Activated T-helper 17 cell treated with anti-CD3 and anti-CD28 coated beads, Interleukin-2, amount 50 U/mL, for 72 hours (primary cell): ENCODE results near the gene PEPD. TPM values are rescaled to one million over a fixed set of nuclear protein-coding genes. Genes with fewer than 3 reads are reported as not detected.

Source experiments
- ATAC-seq: fragments of 150-1000 bp; cut with Tn5 transposase; replicated peaks from 2 replicates; pipeline ENCODE4 v1.10.0; 2021; ENCODE audit warnings: mild to moderate bottlenecking, moderate library complexity
- H3K27ac Mint-ChIP-seq: one replicate; pipeline ENCODE4 v1.8.0; 2022; ENCODE audit warnings: mixed read lengths
- H3K27me3 Mint-ChIP-seq: one replicate; pipeline ENCODE4 v1.8.0; 2022; ENCODE audit warnings: mixed read lengths
- H3K36me3 Mint-ChIP-seq: one replicate; pipeline ENCODE4 v1.8.0; 2022; ENCODE audit warnings: low read depth, mild to moderate bottlenecking, mixed read lengths
- H3K4me1 Mint-ChIP-seq: one replicate; pipeline ENCODE4 v1.8.0; 2022; ENCODE audit warnings: mixed read lengths
- H3K4me3 Mint-ChIP-seq: one replicate; pipeline ENCODE4 v1.8.0; 2022; ENCODE audit warnings: mild to moderate bottlenecking, mixed read lengths
- H3K9me3 Mint-ChIP-seq: one replicate; pipeline ENCODE4 v1.8.0; 2022; ENCODE audit warnings: mixed read lengths
- total RNA-seq, 2 donors: library from RNA; stranded (reverse); gene quantifications; one replicate each; pipeline ENCODE4 v1.2.3, GENCODE V29; 2022

PEPD gene
- total RNA-seq, 2 donors from 2014 or later, result 16.4 to 33.1 TPM

DNA sequence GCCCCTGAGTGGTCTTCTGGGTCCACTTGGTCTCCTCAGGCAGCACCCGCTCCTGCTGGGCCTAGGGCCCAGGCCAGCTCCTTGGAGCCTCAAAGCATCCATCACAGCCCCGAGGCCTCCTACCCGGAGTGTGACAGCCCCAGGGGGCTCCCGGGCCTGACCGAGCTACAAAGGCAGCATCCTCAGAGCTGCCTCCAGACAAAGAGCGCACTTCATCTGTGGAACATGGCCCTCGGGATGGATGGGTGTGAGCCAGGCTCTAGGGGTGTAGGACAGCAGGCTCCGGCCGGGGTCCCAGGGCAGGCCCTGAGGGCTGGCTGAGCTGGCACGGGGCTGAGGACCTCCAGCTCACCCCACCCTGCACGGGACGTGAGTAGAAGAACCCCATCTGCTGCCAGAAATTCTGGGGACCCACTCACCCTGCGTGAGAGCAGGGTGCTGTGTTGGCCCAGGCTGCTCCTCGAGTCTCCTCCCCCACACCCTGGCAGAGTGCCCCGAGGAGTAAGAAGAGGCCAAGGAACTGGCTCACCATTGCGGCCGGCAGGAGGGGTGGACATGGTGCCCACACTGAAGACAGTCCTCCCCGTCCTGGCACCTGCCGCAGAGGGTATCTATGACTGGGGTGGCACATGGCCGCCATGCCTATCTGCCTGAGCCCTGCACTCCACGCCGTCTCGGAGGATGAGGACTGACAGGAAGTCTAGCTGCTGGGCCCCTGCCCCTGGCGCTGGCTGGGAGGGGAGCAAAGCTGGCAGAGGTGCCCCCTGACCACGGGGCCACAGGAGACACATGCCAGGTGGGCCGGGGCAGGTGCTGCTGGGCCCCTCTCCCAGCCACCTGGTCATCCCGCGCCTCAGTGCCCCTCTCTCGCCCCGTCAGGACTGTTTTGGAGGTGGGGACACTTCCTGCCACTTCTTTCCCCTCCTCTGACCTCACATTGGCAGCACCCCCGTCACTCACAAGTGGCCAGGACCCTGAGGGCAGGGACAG lies 125.7 kb downstream of the PEPD start:
- ATAC-seq, result no peak
- Mint-ChIP-seq H3K4me1 (no peaks in the 10 kb centered on the region), H3K36me3 (no peaks in the 10 kb centered on the region), H3K27ac (no peak overlapping the region), H3K27me3 (no peaks in the 10 kb centered on the region), H3K9me3 (no peaks in the 10 kb centered on the region), H3K4me3 (no peak overlapping the region)

GRCh38 chr19:33394723-33395560 lies 126.6 kb downstream of the PEPD start:
- Mint-ChIP-seq H3K9me3 (no peaks in the 10 kb centered on the region), H3K4me1 (no peaks in the 10 kb centered on the region), H3K27me3 (no peaks in the 10 kb centered on the region), H3K36me3 (no peaks in the 10 kb centered on the region), H3K4me3 (no peak overlapping the region), H3K27ac (no peak overlapping the region)
- no peak for ATAC-seq

DNA sequence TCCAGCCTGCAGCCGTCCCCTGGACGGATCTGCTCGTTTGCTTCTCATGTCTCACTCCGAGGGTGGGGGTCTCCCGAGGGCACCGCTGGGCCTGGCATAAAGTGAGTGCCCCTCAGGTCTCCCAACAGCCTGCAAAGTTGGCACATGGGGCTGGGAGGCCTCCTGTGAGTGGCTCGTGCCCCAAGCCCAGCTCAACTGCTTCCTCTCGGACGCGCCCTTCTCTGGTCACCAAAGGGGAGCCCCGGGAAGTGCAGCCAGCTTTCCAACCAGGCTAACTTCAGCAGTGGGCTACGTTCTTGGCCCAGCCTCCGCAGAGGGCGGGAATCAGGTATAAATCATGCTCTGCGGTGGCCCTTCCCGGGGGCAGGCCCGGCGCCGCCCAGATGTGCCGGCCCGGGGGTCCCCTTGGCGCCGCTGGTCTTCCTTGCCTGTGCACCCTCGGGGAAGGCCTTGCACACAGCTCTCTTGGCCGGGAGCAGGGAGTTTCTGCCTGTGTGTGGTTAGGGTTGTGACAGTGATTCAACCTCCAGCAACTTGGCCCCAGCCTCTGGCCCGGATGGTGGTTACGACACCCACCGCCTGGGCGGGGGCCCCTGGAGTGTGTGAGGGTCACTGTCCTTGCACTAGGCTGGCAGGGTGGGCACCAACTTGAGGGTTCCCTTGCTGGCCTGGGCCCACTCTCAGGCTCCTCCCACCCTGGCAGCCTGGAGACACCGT lies 127.4 kb downstream of the PEPD start:
- Mint-ChIP-seq H3K27ac (no peak overlapping the region), H3K4me3 (no peak overlapping the region), H3K27me3 (no peaks in the 10 kb centered on the region), H3K36me3 (no peaks in the 10 kb centered on the region), H3K4me1 (no peaks in the 10 kb centered on the region), H3K9me3 (no peaks in the 10 kb centered on the region)
- ATAC-seq, result no peak

DNA sequence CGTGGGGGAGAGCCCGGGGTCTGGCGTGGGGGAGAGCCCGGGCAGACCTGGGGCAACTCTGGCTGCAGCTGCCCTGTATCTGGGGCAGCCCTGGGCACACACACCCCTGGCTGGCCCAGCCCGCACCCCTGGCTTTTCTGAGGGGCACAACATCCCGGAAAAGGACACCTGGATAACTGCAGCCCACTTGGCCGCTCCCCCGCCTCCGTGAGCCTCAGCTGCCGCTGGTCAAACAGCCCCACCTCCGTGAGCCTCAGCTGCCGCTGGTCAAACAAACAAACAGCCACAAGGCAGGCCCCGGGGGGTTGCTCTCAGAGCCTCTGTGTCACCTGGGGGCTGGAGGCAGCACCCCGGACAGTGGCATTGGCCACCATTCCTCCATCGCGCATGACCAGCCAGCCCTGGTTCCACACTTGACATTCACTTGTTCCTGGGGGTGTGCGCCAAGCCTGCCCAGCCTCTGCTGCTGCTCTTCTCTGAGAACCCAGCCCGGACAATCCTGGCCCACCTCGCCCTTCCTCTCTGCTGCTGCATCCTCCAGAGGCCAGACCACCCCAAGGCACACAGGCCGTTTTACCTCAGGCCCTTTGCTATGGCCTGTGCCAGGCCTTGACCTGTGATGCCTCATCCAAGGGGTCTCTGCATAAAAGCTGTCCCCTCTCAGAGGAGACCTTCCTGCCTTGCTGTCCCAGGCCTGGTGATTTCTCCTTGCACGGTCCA lies 128.1 kb downstream of the PEPD start:
- Mint-ChIP-seq H3K4me1 (no peaks in the 10 kb centered on the region), H3K27me3 (no peaks in the 10 kb centered on the region), H3K27ac (no peak overlapping the region), H3K36me3 (no peaks in the 10 kb centered on the region), H3K9me3 (no peaks in the 10 kb centered on the region), H3K4me3 (no peak overlapping the region)
- no peak for ATAC-seq

DNA sequence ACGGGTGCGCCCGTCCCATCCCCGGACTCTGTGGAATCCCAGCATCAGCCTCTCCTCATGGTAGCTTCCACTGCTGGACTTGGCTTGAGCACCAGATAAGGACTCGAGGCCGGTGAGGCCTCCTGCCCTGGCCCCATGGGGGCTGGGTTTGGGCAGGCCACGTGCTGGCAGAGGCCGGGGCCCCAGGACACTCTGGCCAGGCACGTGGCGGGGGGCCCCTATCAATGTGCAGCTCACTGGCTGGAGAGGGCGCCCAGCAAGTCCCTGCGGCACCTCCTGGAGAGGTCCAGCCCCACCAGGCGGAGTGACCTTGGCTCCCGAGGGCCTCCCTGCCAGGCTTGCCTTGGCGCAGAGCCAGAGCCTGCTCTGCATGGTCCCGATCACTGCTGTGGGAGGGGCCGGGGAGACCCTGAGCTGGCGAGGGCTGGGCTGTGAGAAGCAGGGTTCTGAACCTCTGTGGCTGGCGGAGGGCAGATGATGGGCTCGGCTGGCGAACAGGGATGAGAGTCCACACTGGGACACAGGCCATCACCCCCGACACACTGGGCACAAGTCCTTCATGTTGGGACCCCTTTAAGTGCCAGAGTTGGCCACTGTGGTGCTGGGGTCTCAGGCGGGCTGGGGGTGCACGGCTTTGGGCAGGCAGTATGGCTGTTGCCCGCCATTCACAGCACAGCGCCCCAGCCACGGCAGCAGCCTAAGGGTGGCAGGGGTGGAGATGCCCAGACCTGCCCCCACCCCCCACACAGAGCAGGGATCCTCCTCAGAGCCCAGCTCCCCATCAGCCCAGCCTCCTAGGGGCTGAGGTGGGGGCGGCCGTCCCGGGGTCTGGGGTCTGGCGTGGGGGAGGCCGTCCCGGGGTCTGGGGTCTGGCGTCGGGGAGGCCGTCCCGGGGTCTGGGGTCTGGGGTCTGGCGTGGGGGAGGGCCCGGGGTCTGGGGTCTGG lies 129.0 kb downstream of the PEPD start:
- no peak for ATAC-seq
- H3K4me1 Mint-ChIP-seq, result no peaks in the 10 kb centered on the region
- H3K27me3 Mint-ChIP-seq, result no peaks in the 10 kb centered on the region
- H3K36me3 Mint-ChIP-seq, result no peaks in the 10 kb centered on the region
- no peaks in the 10 kb centered on the region for H3K9me3 Mint-ChIP-seq
- H3K4me3 Mint-ChIP-seq, result no peak overlapping the region
- no peak overlapping the region for H3K27ac Mint-ChIP-seq

GRCh38 chr19:33391631-33392249 lies 129.9 kb downstream of the PEPD start:
- no peak overlapping the region for H3K4me3 Mint-ChIP-seq
- H3K36me3 Mint-ChIP-seq, result no peaks in the 10 kb centered on the region
- no peaks in the 10 kb centered on the region for H3K9me3 Mint-ChIP-seq
- no peak overlapping the region for H3K27ac Mint-ChIP-seq
- no peaks in the 10 kb centered on the region for H3K4me1 Mint-ChIP-seq
- ATAC-seq, result no peak
- H3K27me3 Mint-ChIP-seq, result no peaks in the 10 kb centered on the region

DNA sequence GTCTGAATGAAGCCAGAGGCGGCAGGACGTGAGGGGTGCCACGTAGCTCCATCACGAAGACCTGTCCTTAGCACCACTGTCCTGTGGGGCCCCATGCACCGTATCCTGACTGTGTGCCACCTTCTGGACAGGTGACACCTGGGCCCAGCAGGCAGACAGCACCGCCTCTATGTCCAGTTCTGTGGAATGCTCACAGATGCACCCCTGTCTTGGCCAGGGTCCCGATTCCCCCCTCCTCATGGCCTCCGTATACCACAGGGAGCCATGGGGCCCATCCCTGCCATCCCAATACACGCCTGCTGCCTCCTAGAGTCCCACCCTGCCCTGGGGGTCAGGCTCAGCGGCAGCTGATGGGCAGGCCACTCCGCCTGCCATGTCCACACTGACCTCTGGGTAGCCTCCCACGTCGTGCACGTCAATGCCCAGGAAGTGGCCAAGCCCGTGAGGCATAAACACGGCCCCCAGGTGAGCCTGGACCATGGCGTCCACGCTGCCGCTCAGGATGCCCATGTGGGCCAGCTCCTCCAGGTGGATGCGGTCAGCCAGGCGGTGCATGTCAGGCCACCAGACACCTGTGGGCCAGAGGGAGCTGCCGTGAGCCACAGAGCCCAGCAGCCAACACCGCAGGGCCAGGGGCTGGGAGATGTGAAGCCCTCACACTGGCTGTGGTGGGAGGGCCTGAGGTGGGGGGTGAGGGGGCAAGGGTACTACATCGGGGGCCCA lies 130.5 kb downstream of the PEPD start:
- Mint-ChIP-seq H3K4me1 (no peaks in the 10 kb centered on the region), H3K4me3 (no peak overlapping the region), H3K36me3 (no peaks in the 10 kb centered on the region), H3K9me3 (no peaks in the 10 kb centered on the region), H3K27ac (no peak overlapping the region), H3K27me3 (no peaks in the 10 kb centered on the region)
- ATAC-seq, result no peak

- Mint-ChIP-seq H3K36me3 (peaks cover 2% of the 10 kb centered on the region), H3K4me1 (no peaks in the 10 kb centered on the region), H3K27me3 (no peaks in the 10 kb centered on the region), H3K4me3 (no peak overlapping the region), H3K27ac (no peak overlapping the region), H3K9me3 (no peaks in the 10 kb centered on the region)
- ATAC-seq, result no peak
Observed at GRCh38 chr19:33390101-33390907, 131.3 kb downstream of the PEPD start.

- H3K4me1 Mint-ChIP-seq, result no peaks in the 10 kb centered on the region
- no peak overlapping the region for H3K27ac Mint-ChIP-seq
- no peaks in the 10 kb centered on the region for H3K27me3 Mint-ChIP-seq
- ATAC-seq, result no peak
- peaks cover 5% of the 10 kb centered on the region for H3K36me3 Mint-ChIP-seq
- no peak overlapping the region for H3K4me3 Mint-ChIP-seq
- H3K9me3 Mint-ChIP-seq, result no peaks in the 10 kb centered on the region
Observed at GRCh38 chr19:33389421-33390100, 132.0 kb downstream of the PEPD start.

GRCh38 chr19:33388725-33389420 lies 132.7 kb downstream of the PEPD start:
- no peaks in the 10 kb centered on the region for H3K9me3 Mint-ChIP-seq
- peaks cover 8% of the 10 kb centered on the region for H3K36me3 Mint-ChIP-seq
- no peaks in the 10 kb centered on the region for H3K4me1 Mint-ChIP-seq
- no peak overlapping the region for H3K4me3 Mint-ChIP-seq
- no peaks in the 10 kb centered on the region for H3K27me3 Mint-ChIP-seq
- no peak for ATAC-seq
- no peak overlapping the region for H3K27ac Mint-ChIP-seq

DNA sequence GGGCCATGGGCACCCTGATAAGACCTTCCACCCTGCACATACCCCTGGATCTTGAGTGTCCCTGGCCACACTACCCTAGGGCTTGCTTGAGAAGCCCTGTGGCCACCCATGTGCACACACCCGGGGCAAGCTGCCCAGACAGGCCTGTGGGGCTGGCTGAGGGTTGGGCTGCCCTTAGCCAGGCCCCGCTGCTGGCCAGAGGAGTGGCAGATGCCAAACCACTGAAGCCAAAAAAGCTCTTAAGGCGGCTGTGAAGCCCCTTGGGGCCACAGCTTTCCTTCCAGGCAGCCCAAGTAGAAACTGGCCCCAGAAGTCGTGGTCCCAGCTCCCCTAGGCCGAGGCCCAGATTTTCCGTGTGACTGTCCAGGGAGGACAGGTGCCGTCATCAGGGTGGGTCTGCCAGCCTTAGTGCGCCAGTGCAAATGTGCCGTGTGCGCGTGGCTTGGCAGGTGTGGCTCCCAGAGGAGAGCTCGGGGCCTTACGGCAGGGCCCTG lies 133.3 kb downstream of the PEPD start:
- H3K36me3 Mint-ChIP-seq, result peaks cover 11% of the 10 kb centered on the region
- no peaks in the 10 kb centered on the region for H3K9me3 Mint-ChIP-seq
- ATAC-seq, result no peak
- H3K4me3 Mint-ChIP-seq, result no peak overlapping the region
- H3K4me1 Mint-ChIP-seq, result no peaks in the 10 kb centered on the region
- H3K27me3 Mint-ChIP-seq, result no peaks in the 10 kb centered on the region
- no peak overlapping the region for H3K27ac Mint-ChIP-seq
